PC-3 (cell line): ENCODE data around the gene CHAD. TPM values are rescaled to one million over a fixed set of nuclear protein-coding genes. Genes with fewer than 3 reads are reported as not detected.
"Not testable (repeated sequence)": the region's sequence is repeated elsewhere in the genome, so short reads cannot be mapped to it uniquely, and the experiment has no call there.

Source experiments
- ATAC-seq: fragments of 200-7000 bp; cut with Tn5 transposase; 2 replicates; pipeline ENCODE4 v1.9.1; 2020; ENCODE audit warnings: mild to moderate bottlenecking, moderate library complexity
- BruUV-seq: library from RNA; stranded (reverse); fragments of 400-500 nt; replicated peaks from 2 replicates; lab custom pipeline; 2021; lab: Mats Ljungman, UMichigan
- CTCF ChIA-PET: fragments of 300-600 bp; sonication (Branson Sonifier 250); formaldehyde crosslinking; loops from one replicate; lab custom pipeline; 2022; ENCODE audit warnings: antibody characterized with exemption; lab: Charles Lee
- POLR2A ChIA-PET: fragments of 300-600 bp; sonication (Branson Sonifier 250); formaldehyde crosslinking; loops from one replicate; lab custom pipeline; 2022; ENCODE audit warnings: antibody characterized with exemption; ENCODE audit not compliant: unreplicated experiment; lab: Charles Lee
- DNase-seq: peaks from one replicate; pipeline ENCODE4 v3.0.0-alpha.2; 2015
- H2AFZ ChIP-seq: fragments of 300-600 bp; sonication (generic); 2 replicates; pipeline ENCODE4 v1.6.0; 2016; ENCODE audit warnings: antibody characterized with exemption, low read length
- H3F3A ChIP-seq: fragments of 300-600 bp; sonication (generic); one replicate; pipeline ENCODE4 v1.6.0; 2017; ENCODE audit warnings: antibody characterized with exemption, low read length, control low read depth, mild to moderate bottlenecking; ENCODE audit not compliant: unreplicated experiment
- H3K27ac ChIP-seq: fragments of 300-600 bp; sonication (generic); 2 replicates; pipeline ENCODE4 v1.5.1; 2016; ENCODE audit warnings: mild to moderate bottlenecking, low read length
- H3K27me3 ChIP-seq: fragments of 300-600 bp; sonication (generic); 2 replicates; pipeline ENCODE4 v1.6.1; 2016; ENCODE audit warnings: low read length, mixed read lengths
- H3K36me3 ChIP-seq: fragments of 300-600 bp; sonication (generic); 2 replicates; pipeline ENCODE4 v1.6.1; 2016; ENCODE audit warnings: low read depth, mixed run types, low read length, mixed read lengths
- H3K4me1 ChIP-seq: fragments of 300-600 bp; sonication (generic); 2 replicates; pipeline ENCODE4 v1.5.1; 2016; ENCODE audit warnings: low read length; ENCODE audit not compliant: insufficient read depth
- H3K4me2 ChIP-seq: fragments of 300-600 bp; sonication (generic); 2 replicates; pipeline ENCODE4 v1.6.0; 2016; ENCODE audit warnings: low read length
- H3K4me3 ChIP-seq: fragments of 300-600 bp; sonication (generic); 2 replicates; pipeline ENCODE4 v1.5.1; 2016; ENCODE audit warnings: mild to moderate bottlenecking, low read length, mixed read lengths
- H3K79me2 ChIP-seq: fragments of 300-600 bp; sonication (generic); 2 replicates; pipeline ENCODE4 v1.6.1; 2017; ENCODE audit warnings: low read length, mixed read lengths
- H3K9ac ChIP-seq: fragments of 300-600 bp; sonication (generic); 2 replicates; pipeline ENCODE4 v1.6.0; 2016; ENCODE audit warnings: mild to moderate bottlenecking, low read length
- H3K9me2 ChIP-seq: fragments of 300-600 bp; sonication (generic); replicated peaks from 2 replicates; pipeline ENCODE4 v1.6.1; 2016; ENCODE audit warnings: mixed run types, low read length, mixed read lengths
- H3K9me3 ChIP-seq: fragments of 300-600 bp; sonication (generic); 2 replicates; pipeline ENCODE4 v1.6.1; 2016; ENCODE audit warnings: low read length, mixed read lengths
- H4K20me1 ChIP-seq: fragments of 300-600 bp; sonication (generic); 2 replicates; pipeline ENCODE4 v1.6.1; 2016; ENCODE audit warnings: low read length, mixed read lengths
- CTCF ChIP-seq: fragments of 300-600 bp; sonication (generic); conservative IDR thresholded peaks from 2 replicates; pipeline ENCODE4 v1.5.1; 2017; ENCODE audit warnings: antibody characterized with exemption, low read depth, mild to moderate bottlenecking, low read length
- EZH2 ChIP-seq: fragments of 300-600 bp; sonication (generic); IDR thresholded peaks from one replicate; pipeline ENCODE4 v1.6.1; 2017; ENCODE audit warnings: antibody characterized with exemption, mild to moderate bottlenecking, low read length; ENCODE audit not compliant: unreplicated experiment
- EZH2phosphoT487 ChIP-seq: fragments of 300-600 bp; sonication (generic); IDR thresholded peaks from 2 replicates; pipeline ENCODE4 v1.6.1; 2018; ENCODE audit warnings: mild to moderate bottlenecking, antibody characterized with exemption, low read length, borderline replicate concordance
- intact Hi-C: fragments of 100-400 bp; cut with micrococcal nuclease; formaldehyde crosslinking; loops from 2 replicates; pipeline ENCODE4 v1.9.0; 2023
- total RNA-seq: library from RNA; depleted of rRNA; stranded (reverse); fragments of >200 nt; gene quantifications from 2 replicates; pipeline ENCODE4 v1.2.3, GENCODE V29; 2014

Gene CHAD
- total RNA-seq, 1 experiment from 2014 or later: not detected

- no peak for DNase-seq
- no peak for TF ChIP-seq EZH2
- no peak for TF ChIP-seq EZH2phosphoT487
- no peak for TF ChIP-seq CTCF
- Histone ChIP-seq H3K36me3 (no peaks in the 10 kb centered on the region), H3K27ac (no peak overlapping the region), H3K9me2 (no peaks in the 10 kb centered on the region), H3K9ac (no peak overlapping the region), H3K79me2 (peaks cover 51% of the 10 kb centered on the region), H3F3A (peaks cover 4% of the 10 kb centered on the region), H3K9me3 (no peaks in the 10 kb centered on the region), H3K4me3 (no peak overlapping the region), H4K20me1 (no peaks in the 10 kb centered on the region), H3K27me3 (no peaks in the 10 kb centered on the region), H3K4me1 (peaks cover 40% of the 10 kb centered on the region), H2AFZ (no peak overlapping the region), H3K4me2 (no peak overlapping the region)
- no TSS peak for BruUV-seq
- ChIA-PET POLR2A (no interaction called here), CTCF (no interaction called here)
- intact Hi-C loops: no loop called here
- ATAC-seq: no peak
Measured at GRCh38 chr17:50428831-50429424, 39.8 kb downstream of the CHAD start.

DNA sequence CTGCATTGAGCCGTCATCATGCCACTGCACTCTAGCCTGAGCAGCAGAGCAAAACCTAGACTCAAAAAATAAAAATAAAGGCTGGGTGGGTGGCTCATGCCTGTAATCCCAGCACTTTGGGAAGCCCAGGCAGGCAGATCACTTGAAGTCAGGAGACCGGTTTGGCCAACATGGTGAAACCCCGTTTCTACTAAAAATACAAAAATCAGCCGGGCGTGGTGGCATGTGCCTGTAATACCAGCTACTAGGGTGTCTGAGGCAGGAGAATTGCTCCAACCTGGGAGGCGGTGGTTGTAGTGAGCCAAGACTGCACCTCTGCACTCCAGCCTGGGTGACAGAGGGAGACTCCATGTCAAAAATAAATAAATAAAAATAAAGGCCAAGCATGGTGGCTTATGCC, 40.6 kb downstream of the CHAD start:
- H3K27me3 ChIP-seq, H3K36me3 ChIP-seq, H3F3A ChIP-seq, H3K9me2 ChIP-seq, intact Hi-C loops, H3K27ac ChIP-seq, H3K9ac ChIP-seq, CTCF ChIA-PET, ATAC-seq, POLR2A ChIA-PET, DNase-seq, H4K20me1 ChIP-seq, H2AFZ ChIP-seq, H3K9me3 ChIP-seq, BruUV-seq: not testable (repeated sequence)
- H3K4me1 ChIP-seq: peaks cover 48% of the 10 kb centered on the region
- H3K4me3 ChIP-seq: peak overlapping the region; percentile 83; the same call in 1 of the 2 replicates
- peak overlapping the region; percentile 90 for H3K4me2 ChIP-seq
- peaks cover 45% of the 10 kb centered on the region for H3K79me2 ChIP-seq

- H3K4me3 ChIP-seq: peak overlapping the region; percentile 83
- ATAC-seq: peak; percentile 36
- BruUV-seq: TSS peak; percentile 58
- ChIA-PET POLR2A (interaction anchor here (0.6 kb wide), 1 partner anchor 1855 kb away, joined by 5 read pairs; no protein-coding TSS in a partner anchor), CTCF (interaction anchor here (0.5 to 1.2 kb wide), 4 partner anchors 13 to 129 kb away, joined by 3 to 5 read pairs (median 4); no protein-coding TSS in a partner anchor)
- peak; percentile 57 for DNase-seq
- no peaks in the 10 kb centered on the region for H3K9me3 ChIP-seq
- peaks cover 56% of the 10 kb centered on the region for H3K4me1 ChIP-seq
- H3F3A ChIP-seq: peaks cover 9% of the 10 kb centered on the region
- peak overlapping the region; percentile 1; the same call in 1 of the 2 replicates for H3K27ac ChIP-seq
- H3K4me2 ChIP-seq: peak overlapping the region; percentile 90
- peaks cover 45% of the 10 kb centered on the region for H3K79me2 ChIP-seq
- H3K9me2 ChIP-seq: no peaks in the 10 kb centered on the region
- TF ChIP-seq EZH2phosphoT487 (no peak), CTCF (peak; percentile 82)
- peak overlapping the region; percentile 51 for H3K9ac ChIP-seq
- peak overlapping the region; percentile 8 for H2AFZ ChIP-seq
- H4K20me1 ChIP-seq: no peaks in the 10 kb centered on the region
- H3K27me3 ChIP-seq: no peaks in the 10 kb centered on the region
- H3K36me3 ChIP-seq: no peaks in the 10 kb centered on the region
- intact Hi-C loops: loop anchor here (1.0 to 2.0 kb wide), 2 partner anchors 20 to 36 kb away; no protein-coding TSS in a partner anchor
Measured at GRCh38 chr17:50426814-50427787, 41.6 kb downstream of the CHAD start.
